ENCODE results near the gene OCA2.

Gene OCA2

DNA sequence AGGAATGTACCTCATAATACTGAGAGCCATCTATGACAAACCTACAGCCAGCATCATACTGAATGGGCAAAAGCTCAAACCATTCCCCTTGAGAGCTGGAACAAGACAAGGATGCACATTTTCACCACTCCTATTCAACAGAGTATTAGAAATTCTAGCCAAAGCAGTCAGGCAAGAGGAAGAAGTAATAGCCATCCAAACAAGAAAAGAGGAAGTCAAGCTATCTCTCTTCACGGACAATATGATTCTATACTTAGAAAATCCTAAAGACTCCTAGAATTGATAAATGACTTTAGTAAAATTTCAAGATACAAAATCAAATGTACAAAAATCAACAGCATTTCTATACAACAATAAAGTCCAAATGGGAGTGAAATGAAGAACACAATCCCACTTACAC is 30.2 kb downstream of the OCA2 start:
- no peak for DNase-seq

DNA sequence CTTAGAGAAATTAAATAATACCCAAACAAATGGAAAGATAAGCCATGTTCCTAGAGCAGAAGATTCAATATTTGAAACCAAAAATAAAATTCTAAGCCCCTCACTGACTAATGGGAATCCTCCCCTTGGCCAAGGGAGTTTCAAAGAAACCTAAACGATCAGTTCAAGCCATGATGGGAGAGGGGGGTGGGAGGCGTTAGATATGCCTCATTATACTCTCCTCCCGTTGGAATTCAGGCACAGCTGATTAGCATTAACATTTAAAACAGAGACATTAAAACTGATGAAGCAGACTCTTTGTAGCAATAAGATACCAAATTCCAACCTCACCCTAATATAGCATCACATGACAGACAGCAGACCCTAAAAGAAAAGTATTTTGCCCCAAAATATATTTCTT is 32.9 kb downstream of the OCA2 start:
- no peak for DNase-seq

DNA sequence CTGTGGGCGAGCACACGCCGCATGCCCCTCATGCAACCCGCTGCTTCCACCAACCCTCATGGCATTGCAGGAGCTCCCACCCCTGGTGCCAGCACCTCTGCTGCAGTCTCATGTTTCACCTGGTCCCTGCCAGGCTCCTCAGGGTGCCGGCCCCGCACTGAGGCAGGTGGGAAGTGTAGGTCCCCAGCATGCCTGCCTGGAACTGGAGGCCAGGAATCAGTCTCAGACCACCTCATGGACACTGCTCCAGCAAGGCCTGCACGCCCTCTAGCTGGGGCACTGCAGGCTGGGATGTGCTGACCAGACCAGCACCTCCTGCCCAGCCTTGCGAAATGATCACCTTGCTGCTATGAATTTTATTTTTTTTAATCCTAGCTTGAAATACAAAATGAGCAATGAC is 39.1 kb downstream of the OCA2 start:
- DNase-seq = no peak

GRCh38 chr15:28058082-28058481 is 41.0 kb downstream of the OCA2 start:
- no peak for DNase-seq

GRCh38 chr15:28051955-28052633 is 47.0 kb downstream of the OCA2 start:
- no peak for DNase-seq

GRCh38 chr15:28049581-28049980 is 49.5 kb downstream of the OCA2 start:
- DNase-seq = no peak

DNA sequence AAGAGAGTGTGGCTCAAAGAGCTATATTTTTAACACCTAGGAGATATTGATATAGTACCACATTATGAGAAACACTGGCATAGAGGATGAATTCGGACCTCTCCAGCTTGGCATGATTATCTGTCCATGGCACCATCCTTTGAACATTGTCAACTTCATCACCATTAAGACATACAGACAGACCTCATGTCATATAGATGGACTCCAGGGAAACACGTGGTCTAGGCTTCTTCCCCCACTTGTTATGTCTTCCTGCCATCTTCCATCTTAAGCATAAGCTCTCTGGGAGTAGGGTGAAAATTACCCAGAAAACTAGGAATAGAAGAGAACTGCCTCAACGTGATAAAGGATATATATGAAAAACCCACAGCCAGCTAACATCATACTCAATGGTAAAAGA is 51.8 kb downstream of the OCA2 start:
- no peak for DNase-seq

DNA sequence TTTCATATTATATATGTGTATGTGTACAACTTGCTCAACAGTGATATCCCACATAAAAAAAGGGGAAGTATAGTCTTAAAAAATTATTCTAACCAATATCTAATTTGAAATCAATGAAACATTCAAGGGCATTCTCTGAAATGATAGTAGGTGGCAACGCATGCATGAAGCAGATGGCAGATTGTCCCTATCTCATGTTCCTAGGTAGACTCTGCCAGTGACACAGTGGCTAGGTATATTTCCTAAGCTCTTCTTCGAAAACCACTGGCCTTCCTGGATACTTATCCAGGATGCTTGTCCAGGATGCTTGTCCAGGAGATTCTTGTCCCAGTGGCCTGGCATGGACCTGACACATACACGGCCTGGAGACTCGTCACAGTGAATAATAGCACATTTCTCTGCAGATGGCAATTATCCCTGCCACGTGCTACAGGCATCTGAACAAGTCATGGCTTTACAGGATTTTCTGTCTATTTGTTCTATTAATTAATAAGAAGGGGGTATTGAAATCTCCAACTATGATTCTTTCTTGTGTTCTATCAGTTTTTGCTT is 54.9 kb downstream of the OCA2 start:
- DNase-seq = no peak

DNA sequence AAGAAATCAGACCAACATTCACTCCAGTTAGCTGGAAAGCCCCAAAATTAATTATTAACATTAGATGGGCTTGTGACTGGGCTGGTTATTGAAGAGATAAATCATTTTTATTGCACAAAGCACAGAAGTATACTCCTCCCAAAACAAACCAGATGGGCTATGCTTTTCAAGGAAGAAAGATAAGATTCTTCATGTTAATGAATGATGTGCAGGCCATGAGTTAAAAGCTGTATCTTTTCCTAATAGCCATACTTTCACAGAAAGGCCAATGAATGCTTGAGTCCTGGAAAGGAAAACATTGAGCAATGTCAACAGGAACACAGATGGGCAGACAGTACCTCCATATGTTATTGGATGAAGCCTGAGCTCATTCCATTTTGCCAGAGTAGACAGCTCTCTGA is 55.4 kb downstream of the OCA2 start:
- no peak for DNase-seq

- no peak for DNase-seq
These were observed 61.0 kb downstream of the OCA2 start for GRCh38 chr15:28037969-28038590.

GRCh38 chr15:28033443-28033842 is 65.7 kb downstream of the OCA2 start:
- DNase-seq = no peak

GRCh38 chr15:28030801-28031200 is 68.3 kb downstream of the OCA2 start:
- DNase-seq = no peak

- no peak for DNase-seq
These were observed 71.4 kb downstream of the OCA2 start for GRCh38 chr15:28027714-28028076.

DNA sequence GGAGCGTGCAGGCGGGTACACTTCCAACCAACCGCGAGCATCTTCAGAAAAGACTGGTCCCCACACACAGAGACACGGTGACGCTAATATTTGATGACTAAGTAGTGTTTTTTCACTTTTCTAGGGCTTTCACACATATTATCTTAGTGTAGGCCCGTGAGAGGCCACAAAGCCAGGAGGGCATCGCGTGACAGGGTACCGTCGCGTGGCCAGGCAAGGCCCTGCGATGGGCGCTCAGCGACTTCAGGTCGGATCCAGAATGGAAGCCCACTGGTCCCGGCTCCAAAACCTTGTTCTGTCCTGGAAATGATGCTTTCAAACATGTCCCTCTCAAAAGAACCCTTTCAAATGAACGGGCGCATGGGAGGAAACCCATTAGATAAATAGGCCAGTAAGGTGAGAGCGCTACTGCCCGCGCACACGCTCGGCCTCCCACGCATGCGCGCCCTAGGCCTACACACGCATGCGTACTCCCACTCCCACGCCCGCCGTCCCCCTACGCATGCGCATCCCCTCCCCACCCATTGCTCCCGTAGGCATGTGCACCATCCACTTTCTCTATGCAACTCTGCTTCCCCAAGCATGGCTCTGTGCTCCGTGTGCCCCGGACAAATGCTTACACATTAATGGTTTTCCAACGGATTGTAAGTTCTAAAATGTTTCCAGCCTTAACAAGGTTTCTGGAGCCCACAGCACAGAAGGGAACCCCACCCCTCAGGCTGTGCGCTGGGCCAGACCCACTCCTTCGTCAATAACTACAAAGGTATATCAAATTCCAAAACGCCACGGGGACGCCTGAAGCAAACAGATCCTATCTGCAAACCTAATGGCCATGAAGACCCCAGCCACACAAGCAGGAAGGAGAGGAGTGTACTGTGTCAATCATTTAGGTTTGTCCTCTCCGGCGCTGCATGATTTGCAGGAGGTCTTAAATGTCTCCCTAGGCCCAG is 72.1 kb downstream of the OCA2 start:
- DNase-seq = no peak

DNA sequence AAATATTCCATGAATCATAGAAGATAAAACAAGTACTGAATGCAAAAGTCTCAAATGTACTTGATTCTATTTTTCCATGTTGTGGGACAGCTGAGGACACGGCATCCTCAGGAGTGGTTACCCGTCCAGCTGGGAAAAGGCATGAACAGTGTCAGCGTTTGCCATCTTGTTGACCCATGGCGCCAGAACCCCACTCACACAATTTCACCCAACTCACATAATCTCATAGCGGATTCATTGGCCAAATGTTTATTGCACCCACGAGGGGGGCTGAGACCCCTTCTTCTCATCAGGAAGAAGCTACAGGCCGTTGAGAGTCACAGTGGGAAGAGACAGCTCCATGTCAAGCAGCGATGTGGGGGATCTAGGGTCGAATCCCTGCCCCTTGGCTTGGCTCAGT is 72.9 kb downstream of the OCA2 start:
- no peak for DNase-seq

DNA sequence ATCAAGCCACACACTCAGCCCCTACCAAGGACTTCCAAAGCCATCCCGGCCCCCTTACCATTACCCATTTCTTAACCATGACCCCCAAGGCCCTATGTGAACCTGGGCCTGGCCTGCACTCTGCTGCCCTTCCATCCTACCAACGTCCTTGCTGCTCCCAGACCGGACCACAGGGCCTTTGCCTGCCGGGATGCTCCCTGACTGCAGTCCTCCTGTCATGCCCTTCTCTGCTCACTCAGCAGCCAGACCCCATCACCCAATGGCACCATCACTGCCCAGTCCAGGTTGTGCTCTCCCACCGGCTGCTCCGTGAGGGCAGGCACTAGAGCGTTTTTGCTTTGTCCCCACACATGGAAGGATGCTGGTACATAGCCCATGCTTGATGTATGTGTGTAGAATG is 73.7 kb downstream of the OCA2 start:
- DNase-seq = no peak

DNA sequence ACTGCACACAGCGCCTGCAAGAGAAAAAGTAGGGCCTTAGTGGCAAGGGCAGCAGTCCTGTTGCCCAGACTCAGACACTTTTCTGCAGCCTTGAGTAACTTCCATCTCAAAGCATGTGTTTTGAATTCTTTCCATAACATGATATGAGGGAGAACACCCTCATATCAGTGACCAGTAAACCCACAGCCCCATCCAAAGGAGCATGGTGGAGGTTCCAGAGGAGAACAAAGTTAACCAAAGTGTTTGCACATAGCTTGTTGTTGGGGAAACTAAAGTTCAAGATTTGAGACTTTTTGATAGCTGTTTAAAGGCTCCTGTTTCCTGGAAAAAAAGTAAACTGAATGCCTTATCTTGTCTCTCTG is 74.2 kb downstream of the OCA2 start:
- no peak for DNase-seq

- DNase-seq = no peak
These were observed 74.9 kb downstream of the OCA2 start for GRCh38 chr15:28023933-28024888.

DNA sequence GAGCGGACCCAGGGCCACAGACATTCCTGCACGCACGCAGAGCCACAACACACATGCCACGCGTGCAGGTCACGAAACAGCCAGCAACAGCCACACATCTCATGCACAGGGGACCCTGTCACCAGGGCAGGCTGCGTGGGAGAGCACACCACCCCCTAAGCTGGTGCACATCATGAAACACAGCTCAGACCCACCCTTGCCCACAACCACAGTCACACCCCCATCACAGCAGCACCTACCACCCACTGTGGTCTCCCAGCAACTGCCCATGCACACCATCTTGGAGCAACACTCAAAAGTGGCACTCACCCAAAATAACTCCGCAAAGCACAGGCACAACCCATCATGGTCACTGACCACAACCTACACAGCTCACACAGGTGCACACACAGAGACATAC is 75.7 kb downstream of the OCA2 start:
- no peak for DNase-seq

DNA sequence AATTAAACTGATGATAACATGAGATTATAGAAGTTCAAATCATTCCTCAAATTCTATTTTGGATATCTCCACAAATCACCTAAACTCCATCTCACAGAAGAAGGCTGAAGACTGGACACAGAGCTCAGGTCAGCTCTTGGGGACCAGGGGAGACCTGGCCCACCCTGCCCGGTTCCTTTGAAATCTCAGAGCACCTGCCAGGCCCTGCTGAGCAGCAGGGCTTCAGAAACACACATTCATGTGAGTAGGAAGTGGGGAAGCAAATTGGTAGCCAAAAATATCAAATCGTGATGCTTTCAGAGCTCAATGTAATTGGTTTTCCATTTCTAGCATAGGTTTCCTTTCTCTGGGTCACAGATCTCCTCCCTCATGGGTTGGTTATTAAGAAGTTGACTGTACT is 76.2 kb downstream of the OCA2 start:
- DNase-seq = no peak

DNA sequence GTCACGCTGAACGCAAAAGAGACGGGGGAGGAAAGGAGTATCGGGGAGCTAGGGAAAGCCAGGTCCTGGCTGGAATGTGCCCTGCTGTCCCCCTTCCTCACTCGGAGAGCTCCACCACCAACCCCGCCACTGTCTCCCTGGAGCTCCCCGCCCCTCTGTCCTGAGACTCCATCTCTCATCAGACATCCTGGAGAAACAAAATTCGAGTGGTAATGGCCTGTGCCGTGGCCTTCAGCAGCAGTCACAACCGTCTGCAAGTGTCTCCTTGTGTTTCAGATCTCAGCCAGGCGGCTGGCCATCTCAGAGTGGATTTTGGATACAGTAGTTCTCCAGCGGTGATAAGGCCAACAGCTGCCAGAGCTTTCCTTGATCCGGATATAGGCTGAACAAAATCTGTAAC is 76.9 kb downstream of the OCA2 start:
- no peak for DNase-seq

DNA sequence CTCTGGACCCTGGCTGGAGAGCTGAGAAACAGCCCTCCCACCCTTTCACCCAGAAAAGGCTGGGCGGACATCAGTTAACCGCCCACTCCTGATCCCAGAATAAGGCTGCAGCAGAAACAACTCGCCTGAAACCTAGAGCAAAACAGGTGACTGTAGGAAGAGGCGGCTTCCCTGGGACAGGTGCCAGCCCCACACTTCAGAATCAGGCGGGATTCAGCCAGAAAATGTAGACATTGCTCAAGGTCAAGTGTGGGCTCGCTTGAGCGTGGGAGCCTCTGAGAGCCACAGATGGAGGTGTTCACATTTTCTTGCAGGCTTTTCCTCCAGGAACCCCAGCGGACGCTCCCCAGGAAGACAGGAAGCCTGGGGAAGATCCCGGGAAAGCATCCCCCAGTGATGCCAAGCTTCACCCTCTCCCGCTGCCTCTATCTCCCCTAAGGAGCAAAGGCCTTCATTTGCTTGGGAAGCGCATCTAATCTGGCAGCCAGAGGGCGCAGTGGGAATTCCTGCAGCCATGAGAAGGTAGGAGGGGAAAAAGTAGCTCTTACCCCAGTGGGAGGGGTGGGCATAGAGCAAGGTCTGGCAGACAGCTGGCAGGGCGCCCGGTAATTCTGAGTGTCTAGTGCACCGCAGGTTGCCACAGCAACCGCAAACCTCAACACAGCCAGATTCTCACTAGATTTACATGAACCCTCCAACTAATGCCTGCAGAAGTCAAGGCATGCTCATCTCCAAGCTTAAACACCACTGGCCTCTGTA is 77.7 kb downstream of the OCA2 start:
- DNase-seq = no peak

Data from activated naive CD4-positive, alpha-beta T cell treated with Interleukin-2 at 50 U/mL for 16 hours (primary cell).